ENCODE measurements around the gene TTC3. TPM values are rescaled to one million over a fixed set of nuclear protein-coding genes. Genes with fewer than 3 reads are reported as not detected.

The TTC3 gene, protein sequence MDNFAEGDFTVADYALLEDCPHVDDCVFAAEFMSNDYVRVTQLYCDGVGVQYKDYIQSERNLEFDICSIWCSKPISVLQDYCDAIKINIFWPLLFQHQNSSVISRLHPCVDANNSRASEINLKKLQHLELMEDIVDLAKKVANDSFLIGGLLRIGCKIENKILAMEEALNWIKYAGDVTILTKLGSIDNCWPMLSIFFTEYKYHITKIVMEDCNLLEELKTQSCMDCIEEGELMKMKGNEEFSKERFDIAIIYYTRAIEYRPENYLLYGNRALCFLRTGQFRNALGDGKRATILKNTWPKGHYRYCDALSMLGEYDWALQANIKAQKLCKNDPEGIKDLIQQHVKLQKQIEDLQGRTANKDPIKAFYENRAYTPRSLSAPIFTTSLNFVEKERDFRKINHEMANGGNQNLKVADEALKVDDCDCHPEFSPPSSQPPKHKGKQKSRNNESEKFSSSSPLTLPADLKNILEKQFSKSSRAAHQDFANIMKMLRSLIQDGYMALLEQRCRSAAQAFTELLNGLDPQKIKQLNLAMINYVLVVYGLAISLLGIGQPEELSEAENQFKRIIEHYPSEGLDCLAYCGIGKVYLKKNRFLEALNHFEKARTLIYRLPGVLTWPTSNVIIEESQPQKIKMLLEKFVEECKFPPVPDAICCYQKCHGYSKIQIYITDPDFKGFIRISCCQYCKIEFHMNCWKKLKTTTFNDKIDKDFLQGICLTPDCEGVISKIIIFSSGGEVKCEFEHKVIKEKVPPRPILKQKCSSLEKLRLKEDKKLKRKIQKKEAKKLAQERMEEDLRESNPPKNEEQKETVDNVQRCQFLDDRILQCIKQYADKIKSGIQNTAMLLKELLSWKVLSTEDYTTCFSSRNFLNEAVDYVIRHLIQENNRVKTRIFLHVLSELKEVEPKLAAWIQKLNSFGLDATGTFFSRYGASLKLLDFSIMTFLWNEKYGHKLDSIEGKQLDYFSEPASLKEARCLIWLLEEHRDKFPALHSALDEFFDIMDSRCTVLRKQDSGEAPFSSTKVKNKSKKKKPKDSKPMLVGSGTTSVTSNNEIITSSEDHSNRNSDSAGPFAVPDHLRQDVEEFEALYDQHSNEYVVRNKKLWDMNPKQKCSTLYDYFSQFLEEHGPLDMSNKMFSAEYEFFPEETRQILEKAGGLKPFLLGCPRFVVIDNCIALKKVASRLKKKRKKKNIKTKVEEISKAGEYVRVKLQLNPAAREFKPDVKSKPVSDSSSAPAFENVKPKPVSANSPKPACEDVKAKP (N-terminal part only)
- 23.9 to 54.9 TPM (median 27.6 TPM) in 5 replicates for total RNA-seq (2022; extraction: Qiagen RNA extraction)

DNA sequence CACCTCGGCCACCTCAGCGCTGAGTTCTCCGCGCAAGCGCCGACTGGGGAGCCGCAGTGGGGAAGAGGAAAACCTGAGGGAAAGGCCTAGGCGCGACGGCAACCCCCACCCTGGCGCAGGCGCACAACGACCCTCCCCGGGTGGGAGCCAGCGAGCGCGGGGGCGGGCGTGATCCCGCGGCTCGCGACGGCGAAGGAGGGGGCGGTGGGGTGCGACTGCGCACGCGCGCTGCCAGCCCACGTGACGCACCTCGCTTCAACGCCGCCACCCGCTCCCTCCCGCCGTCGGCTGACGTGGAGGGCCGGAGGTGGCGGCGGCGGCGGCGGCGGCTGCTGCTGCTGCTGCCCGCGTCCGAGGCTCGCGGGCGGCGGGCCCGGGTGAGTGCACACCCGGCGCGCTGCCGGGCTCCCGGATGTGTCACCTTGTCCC, at the start of gene TTC3, which contains the start of gene PIGP:
Gene TTC3, plus strand, starts transcription at position 267 of the 429 bp plus-strand sequence. CDS start 14,004 bp downstream, outside the sequence.
Gene PIGP, minus strand, starts transcription at position 84 of the 429 bp plus-strand sequence. CDS start 556 bp downstream, outside the sequence.

Other genes starting within 250 kb of the TTC3 start
- gene HLCS, start 106.6 kb upstream of the TTC3 start, total RNA-seq (2022; extraction: Qiagen RNA extraction): 4.9 to 8.5 TPM (median 6.0 TPM) in 5 replicates
- 0.38 to 0.59 TPM (median 0.59 TPM) in 5 replicates for gene RIPPLY3, start 66.6 kb upstream of the TTC3 start, total RNA-seq (2022; extraction: Qiagen RNA extraction)
- gene PIGP, start 183 bp upstream of the TTC3 start, total RNA-seq (2022; extraction: Qiagen RNA extraction): 16.0 to 17.4 TPM (median 16.5 TPM) in 5 replicates
- gene VPS26C, start 194.1 kb downstream of the TTC3 start, total RNA-seq (2022; extraction: Qiagen RNA extraction): 28.9 to 40.1 TPM (median 30.9 TPM) in 5 replicates

Measured in A549 treated with Hydrocortisone at 1 μM for 4 hours (cell line).